MCF 10A (cell line): Measurements from ENCODE around the gene TBXAS1. TPM values are rescaled to one million over a fixed set of nuclear protein-coding genes. Genes with fewer than 3 reads are reported as not detected.

Experiments
- BruUV-seq: library from RNA; stranded (reverse); fragments of 400-500 nt; replicated peaks from 2 replicates; lab custom pipeline; 2021; lab: Mats Ljungman, UMichigan
- CTCF ChIA-PET: fragments of 300-600 bp; sonication (Branson Sonifier 250); formaldehyde crosslinking; extraction: SDS; loops from one replicate; lab custom pipeline; 2021; ENCODE audit warnings: antibody characterized with exemption, inconsistent platforms; lab: Yijun Ruan, JAX
- POLR2A ChIA-PET: fragments of 300-600, 350-650 bp; sonication (Branson Sonifier 250); formaldehyde crosslinking; extraction: SDS; loops from one replicate; lab custom pipeline; 2020; ENCODE audit warnings: antibody characterized with exemption, inconsistent platforms; lab: Yijun Ruan, JAX
- DNase-seq: peaks from one replicate; pipeline ENCODE4 v3.0.0-alpha.2; 2018; ENCODE audit not compliant: unreplicated experiment
- H3K27ac Mint-ChIP-seq: one replicate; pipeline ENCODE4 v1.8.0; 2022; ENCODE audit warnings: mild to moderate bottlenecking, low read depth, mixed read lengths; ENCODE audit not compliant: unreplicated experiment
- H3K27me3 Mint-ChIP-seq: one replicate; pipeline ENCODE4 v1.8.0; 2022; ENCODE audit warnings: mixed read lengths; ENCODE audit not compliant: insufficient read depth, unreplicated experiment
- H3K36me3 Mint-ChIP-seq: one replicate; pipeline ENCODE4 v1.8.0; 2022; ENCODE audit warnings: mild to moderate bottlenecking, moderate library complexity, mixed read lengths; ENCODE audit not compliant: insufficient read depth, unreplicated experiment
- H3K4me1 Mint-ChIP-seq: one replicate; pipeline ENCODE4 v1.8.0; 2022; ENCODE audit warnings: mixed read lengths; ENCODE audit not compliant: insufficient read depth, unreplicated experiment
- H3K4me3 Mint-ChIP-seq: one replicate; pipeline ENCODE4 v1.8.0; 2022; ENCODE audit warnings: mild to moderate bottlenecking, moderate library complexity, mixed read lengths; ENCODE audit not compliant: unreplicated experiment
- H3K9me3 Mint-ChIP-seq: one replicate; pipeline ENCODE4 v1.8.0; 2022; ENCODE audit warnings: mixed read lengths; ENCODE audit not compliant: unreplicated experiment
- intact Hi-C: fragments of 100-400 bp; cut with micrococcal nuclease; formaldehyde crosslinking; loops from 2 replicates; pipeline ENCODE4 v1.14.1; 2022
- total RNA-seq: library from RNA; stranded (reverse); gene quantifications from 2 replicates; pipeline ENCODE4 v1.2.3, GENCODE V29; 2022
- TF ChIP-seq, protein P1 (sequence below): fragments of 200-600 bp; IDR thresholded peaks from one replicate; pipeline ENCODE4 v1.8.0; 2022; ENCODE audit warnings: antibody characterized with exemption, mild to moderate bottlenecking; ENCODE audit not compliant: unreplicated experiment

Gene TBXAS1
- total RNA-seq, 1 experiment from 2014 or later, result 1.5 TPM

DNA sequence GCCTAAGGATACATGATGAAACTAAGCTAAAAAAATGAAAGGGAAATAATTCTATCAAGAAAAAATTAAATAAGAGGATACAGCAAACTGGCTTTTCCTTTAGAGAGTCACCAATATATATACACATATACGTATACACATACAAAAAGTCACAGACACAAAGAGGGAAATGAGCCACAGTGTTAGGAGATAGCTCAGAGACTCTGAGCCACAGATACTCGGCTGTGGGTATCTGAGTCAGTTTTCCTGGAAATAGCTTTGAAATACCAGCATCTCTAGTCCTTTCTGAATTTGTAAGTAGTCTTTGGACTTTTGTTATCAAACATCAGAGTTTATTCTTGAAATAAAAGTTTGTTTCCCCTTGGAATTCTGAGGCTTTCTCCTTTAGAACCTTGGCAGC, 111.8 kb downstream of the TBXAS1 start:
- H3K9me3 Mint-ChIP-seq, result no peaks in the 10 kb centered on the region
- POLR2A ChIA-PET, result interaction anchor here (1.1 kb wide), 1 partner anchor 11 kb away, joined by 4 read pairs; no protein-coding TSS in a partner anchor
- no peak overlapping the region for H3K27ac Mint-ChIP-seq
- H3K4me1 Mint-ChIP-seq, result peaks cover 5% of the 10 kb centered on the region
- TF ChIP-seq, protein P1, sequence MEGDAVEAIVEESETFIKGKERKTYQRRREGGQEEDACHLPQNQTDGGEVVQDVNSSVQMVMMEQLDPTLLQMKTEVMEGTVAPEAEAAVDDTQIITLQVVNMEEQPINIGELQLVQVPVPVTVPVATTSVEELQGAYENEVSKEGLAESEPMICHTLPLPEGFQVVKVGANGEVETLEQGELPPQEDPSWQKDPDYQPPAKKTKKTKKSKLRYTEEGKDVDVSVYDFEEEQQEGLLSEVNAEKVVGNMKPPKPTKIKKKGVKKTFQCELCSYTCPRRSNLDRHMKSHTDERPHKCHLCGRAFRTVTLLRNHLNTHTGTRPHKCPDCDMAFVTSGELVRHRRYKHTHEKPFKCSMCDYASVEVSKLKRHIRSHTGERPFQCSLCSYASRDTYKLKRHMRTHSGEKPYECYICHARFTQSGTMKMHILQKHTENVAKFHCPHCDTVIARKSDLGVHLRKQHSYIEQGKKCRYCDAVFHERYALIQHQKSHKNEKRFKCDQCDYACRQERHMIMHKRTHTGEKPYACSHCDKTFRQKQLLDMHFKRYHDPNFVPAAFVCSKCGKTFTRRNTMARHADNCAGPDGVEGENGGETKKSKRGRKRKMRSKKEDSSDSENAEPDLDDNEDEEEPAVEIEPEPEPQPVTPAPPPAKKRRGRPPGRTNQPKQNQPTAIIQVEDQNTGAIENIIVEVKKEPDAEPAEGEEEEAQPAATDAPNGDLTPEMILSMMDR, result no peak
- peaks cover 31% of the 10 kb centered on the region for H3K27me3 Mint-ChIP-seq
- CTCF ChIA-PET, result interaction anchor here (0.8 kb wide), 2 partner anchors 12 to 301 kb away, joined by 3 read pairs; no protein-coding TSS in a partner anchor
- H3K36me3 Mint-ChIP-seq, result no peaks in the 10 kb centered on the region
- BruUV-seq, result no TSS peak
- intact Hi-C loops, result no loop called here
- no peak overlapping the region for H3K4me3 Mint-ChIP-seq
- DNase-seq, result no peak

DNA sequence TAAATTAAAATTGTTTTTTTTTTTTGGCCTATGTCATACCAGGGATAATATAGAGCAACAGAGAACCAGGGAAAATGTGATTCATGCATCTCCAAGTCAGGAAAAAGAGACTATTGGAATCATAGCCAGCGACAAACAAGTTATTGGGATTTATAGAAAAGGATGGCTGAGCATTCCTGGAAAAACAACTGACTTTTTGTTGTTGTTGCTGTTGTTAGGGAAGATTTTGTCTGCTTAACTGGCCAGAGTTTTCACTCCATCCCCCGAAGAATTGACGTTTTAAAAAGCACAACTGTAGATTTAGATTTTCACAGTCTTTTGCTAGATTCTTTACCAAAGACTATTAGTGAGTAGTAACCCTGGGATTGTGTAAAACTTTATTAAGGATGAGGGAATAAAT, 112.4 kb downstream of the TBXAS1 start:
- H3K27ac Mint-ChIP-seq, result no peak overlapping the region
- intact Hi-C loops, result no loop called here
- H3K36me3 Mint-ChIP-seq, result no peaks in the 10 kb centered on the region
- POLR2A ChIA-PET, result no interaction called here
- BruUV-seq, result no TSS peak
- H3K4me1 Mint-ChIP-seq, result peaks cover 5% of the 10 kb centered on the region
- H3K27me3 Mint-ChIP-seq, result peaks cover 31% of the 10 kb centered on the region
- H3K9me3 Mint-ChIP-seq, result no peaks in the 10 kb centered on the region
- CTCF ChIA-PET, result interaction anchor here (0.8 kb wide), 1 partner anchor 12 kb away, joined by 3 read pairs; no protein-coding TSS in a partner anchor
- TF ChIP-seq, protein P1, result no peak
- H3K4me3 Mint-ChIP-seq, result no peak overlapping the region
- no peak for DNase-seq

DNA sequence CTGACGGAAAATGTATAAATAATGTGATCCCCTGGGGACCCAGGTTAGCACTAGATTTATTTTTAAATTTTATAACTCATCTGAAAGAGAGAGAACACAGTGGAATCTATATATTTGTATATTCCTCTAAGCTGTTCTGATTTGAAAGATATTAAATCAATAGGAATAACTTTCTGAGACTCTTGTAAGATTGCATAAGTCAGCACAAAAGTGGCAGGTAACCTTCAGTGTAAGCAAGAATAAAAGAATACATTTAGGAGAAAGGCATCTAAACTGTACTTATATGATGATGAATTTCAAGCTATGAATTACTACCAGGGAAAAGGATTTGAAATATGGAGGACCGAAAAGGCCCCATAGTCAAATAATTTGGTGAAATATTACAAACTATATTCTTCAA, 112.8 kb downstream of the TBXAS1 start:
- peaks cover under 1% of the 10 kb centered on the region for H3K4me1 Mint-ChIP-seq
- H3K27ac Mint-ChIP-seq, result no peak overlapping the region
- no peaks in the 10 kb centered on the region for H3K9me3 Mint-ChIP-seq
- intact Hi-C loops, result no loop called here
- POLR2A ChIA-PET, result interaction anchor here (0.6 kb wide), 1 partner anchor 409 kb away, joined by 3 read pairs; no protein-coding TSS in a partner anchor
- peaks cover 31% of the 10 kb centered on the region for H3K27me3 Mint-ChIP-seq
- TF ChIP-seq, protein P1, result no peak
- DNase-seq, result no peak
- no TSS peak for BruUV-seq
- no peaks in the 10 kb centered on the region for H3K36me3 Mint-ChIP-seq
- CTCF ChIA-PET, result no interaction called here
- H3K4me3 Mint-ChIP-seq, result no peak overlapping the region

DNA sequence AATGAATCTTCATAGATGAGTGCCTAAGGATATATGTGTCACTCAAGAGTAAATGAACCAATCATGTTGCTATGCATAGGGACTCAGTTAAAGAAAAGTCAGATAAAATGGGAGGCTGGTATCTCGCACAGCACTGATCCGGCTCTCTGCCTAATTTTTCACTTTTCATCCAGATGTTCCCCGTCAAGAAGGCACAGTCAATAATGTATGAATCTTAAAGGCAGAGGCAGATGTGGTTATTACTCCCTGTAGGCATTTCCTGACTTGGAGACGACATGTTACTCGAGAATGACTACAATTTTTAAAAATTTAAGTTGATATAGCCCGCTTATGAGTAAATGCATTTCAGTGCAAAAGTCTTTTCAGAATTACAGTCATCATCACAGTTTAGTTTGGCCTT, 113.6 kb downstream of the TBXAS1 start:
- peaks cover 31% of the 10 kb centered on the region for H3K27me3 Mint-ChIP-seq
- no peaks in the 10 kb centered on the region for H3K4me1 Mint-ChIP-seq
- H3K4me3 Mint-ChIP-seq, result no peak overlapping the region
- H3K9me3 Mint-ChIP-seq, result no peaks in the 10 kb centered on the region
- no peak for DNase-seq
- H3K36me3 Mint-ChIP-seq, result no peaks in the 10 kb centered on the region
- ChIA-PET POLR2A (interaction anchor here (0.6 kb wide), 1 partner anchor 410 kb away, joined by 3 read pairs; no protein-coding TSS in a partner anchor), CTCF (no interaction called here)
- TF ChIP-seq, protein P1, result no peak
- no peak overlapping the region for H3K27ac Mint-ChIP-seq
- intact Hi-C loops, result no loop called here
- no TSS peak for BruUV-seq
